Astrocyte of the hippocampus (primary cell): Measurements from ENCODE around the gene MYO9B.

ENCODE experiments used
- DNase-seq: peaks from one replicate; pipeline ENCODE4 v3.0.0; 2011; ENCODE audit warnings: low read depth, low spot score

Gene MYO9B, protein sequence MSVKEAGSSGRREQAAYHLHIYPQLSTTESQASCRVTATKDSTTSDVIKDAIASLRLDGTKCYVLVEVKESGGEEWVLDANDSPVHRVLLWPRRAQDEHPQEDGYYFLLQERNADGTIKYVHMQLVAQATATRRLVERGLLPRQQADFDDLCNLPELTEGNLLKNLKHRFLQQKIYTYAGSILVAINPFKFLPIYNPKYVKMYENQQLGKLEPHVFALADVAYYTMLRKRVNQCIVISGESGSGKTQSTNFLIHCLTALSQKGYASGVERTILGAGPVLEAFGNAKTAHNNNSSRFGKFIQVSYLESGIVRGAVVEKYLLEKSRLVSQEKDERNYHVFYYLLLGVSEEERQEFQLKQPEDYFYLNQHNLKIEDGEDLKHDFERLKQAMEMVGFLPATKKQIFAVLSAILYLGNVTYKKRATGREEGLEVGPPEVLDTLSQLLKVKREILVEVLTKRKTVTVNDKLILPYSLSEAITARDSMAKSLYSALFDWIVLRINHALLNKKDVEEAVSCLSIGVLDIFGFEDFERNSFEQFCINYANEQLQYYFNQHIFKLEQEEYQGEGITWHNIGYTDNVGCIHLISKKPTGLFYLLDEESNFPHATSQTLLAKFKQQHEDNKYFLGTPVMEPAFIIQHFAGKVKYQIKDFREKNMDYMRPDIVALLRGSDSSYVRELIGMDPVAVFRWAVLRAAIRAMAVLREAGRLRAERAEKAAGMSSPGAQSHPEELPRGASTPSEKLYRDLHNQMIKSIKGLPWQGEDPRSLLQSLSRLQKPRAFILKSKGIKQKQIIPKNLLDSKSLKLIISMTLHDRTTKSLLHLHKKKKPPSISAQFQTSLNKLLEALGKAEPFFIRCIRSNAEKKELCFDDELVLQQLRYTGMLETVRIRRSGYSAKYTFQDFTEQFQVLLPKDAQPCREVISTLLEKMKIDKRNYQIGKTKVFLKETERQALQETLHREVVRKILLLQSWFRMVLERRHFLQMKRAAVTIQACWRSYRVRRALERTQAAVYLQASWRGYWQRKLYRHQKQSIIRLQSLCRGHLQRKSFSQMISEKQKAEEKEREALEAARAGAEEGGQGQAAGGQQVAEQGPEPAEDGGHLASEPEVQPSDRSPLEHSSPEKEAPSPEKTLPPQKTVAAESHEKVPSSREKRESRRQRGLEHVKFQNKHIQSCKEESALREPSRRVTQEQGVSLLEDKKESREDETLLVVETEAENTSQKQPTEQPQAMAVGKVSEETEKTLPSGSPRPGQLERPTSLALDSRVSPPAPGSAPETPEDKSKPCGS (N-terminal part only)

DNA sequence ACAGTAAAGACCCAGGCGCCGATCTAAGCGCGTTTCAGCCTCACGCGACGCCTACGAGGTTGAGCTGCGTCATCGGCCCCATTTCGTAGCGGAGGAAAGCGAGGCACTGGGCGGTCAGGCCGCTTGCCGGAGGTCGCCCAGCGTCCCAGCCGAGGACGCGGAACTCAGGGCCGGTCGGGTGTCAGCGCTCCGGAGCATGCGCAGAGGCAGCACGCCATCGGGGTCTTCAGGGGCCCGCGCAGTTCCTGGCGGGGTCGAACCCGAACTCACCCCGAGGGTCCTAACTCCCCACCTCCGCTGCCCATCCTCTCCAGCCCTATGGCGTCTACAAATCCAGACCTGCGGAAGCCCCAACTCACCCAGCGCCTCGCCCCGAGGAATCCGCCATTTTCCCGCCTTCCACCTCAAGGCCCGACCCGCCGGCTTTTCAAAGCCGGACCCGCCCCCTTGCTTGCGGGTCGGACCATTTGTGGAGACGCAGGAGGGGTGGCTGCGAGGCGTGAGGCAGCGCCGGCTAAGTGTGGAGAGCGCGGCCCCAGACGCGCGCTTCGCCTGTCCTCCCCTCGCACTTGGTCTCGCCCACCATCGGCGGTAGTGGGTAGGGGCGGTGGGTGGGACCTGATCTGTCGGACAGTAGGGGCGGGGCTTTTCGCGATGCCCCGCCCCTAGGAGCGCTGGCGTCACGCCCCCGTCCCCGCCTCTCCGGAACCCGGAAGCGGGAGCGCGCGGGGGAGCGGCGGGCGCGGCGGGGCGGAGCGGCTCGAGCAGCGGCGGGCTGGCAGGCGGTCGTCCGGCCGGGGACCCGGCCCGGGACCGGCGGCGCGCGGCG lies at the start of gene MYO9B, which contains the start of gene HAUS8:
Gene MYO9B, plus strand, starts transcription at position 743 of the 829 bp plus-strand sequence. CDS start 25,941 bp downstream, outside the sequence.
Gene HAUS8, minus strand, starts transcription at position 418 of the 829 bp plus-strand sequence. Its CDS starts 30 bp downstream, at position 388.
- DNase-seq: peak; percentile 100

GRCh38 chr19:17025991-17026658 lies 49.5 kb upstream of the MYO9B start:
- DNase-seq: peak; percentile 16

DNA sequence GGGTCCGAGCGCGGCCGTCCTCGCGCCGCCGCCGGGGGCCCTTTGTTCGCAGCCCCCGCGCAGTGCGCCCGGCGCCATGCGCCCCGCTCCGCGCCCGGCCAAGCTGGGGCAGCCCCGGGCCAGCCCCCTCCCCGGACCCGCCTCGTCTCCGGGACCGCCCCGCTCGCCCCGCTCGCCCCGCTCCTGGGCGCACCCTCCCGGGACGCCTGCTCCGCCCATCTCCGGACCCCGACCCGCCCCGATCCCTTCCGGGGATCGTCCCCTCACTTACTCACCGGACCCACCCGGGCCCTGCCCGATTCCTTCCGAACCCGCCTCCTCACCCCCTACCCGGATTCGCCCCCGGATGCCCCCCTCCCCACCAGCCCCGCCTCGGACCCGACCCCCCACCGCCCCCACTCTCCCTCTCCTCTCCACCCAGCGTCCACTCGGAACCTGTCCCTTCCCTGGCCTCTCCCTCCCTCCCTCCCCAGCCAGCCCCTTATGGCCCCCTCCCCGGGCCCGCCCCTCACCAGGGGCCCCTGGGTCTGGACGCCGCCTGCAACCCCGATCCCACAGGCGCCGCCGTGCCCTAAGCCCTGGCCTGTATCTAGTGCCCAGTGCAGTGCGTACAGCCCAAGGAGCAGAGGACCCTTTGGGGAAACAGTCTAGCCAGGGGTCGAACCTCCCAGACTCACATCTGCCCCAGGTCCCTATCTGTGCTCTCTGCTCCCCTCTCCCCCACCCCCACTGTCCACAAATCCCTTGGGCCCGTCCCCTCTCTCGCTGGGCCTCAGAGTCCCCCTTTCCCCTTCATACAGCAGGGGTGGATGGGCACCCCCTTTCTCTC lies 48.7 kb upstream of the MYO9B start, which contains the start of gene CPAMD8:
Gene CPAMD8, minus strand, starts transcription at position 105 of the 829 bp plus-strand sequence. CDS start 168 bp downstream, outside the sequence.
- no peak for DNase-seq

DNA sequence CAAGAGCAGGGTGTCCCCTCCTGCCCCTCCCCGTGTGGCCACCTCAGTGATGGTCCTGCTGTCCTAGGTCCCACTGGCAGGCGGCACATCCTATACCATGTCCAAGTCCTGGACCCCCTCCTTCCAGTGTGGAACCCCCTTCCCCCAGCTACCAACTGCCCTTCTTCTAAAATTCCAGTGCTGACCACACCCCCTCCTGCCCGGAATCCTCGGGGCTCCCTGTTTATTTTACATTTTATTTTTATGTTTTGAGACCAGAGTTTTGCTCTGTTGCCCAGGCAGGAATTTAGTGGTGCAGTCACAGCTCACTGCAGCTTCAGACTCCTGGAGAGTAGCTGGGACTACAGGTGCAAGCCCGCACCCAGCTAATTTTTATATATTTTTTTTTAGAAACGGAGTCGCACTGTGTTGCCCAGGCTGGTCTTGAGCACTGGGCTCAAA lies 48.0 kb upstream of the MYO9B start:
- DNase-seq: no peak

DNA sequence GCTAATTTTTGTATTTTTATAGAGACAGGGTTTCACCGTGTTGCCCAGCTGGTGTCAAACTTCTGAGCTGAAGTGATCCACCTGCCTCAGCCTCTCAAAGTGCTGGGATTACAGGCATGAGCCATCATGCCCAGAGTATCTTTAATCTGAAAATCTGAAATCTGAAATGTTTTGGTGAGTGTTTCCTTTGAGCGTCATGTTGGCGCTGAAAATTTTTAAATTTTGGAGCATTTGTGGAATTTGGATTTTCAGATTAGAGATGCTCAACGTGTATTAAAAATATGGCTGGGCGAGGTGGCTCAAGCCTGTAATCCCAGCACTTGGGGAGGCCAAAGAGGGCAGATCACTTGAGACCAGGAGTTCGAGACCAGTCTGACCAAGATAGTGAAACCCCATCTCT lies 43.8 kb upstream of the MYO9B start:
- DNase-seq: no peak

GRCh38 chr19:17035842-17036424 lies 39.6 kb upstream of the MYO9B start:
- no peak for DNase-seq

GRCh38 chr19:17036640-17037039 lies 38.9 kb upstream of the MYO9B start:
- no peak for DNase-seq

DNA sequence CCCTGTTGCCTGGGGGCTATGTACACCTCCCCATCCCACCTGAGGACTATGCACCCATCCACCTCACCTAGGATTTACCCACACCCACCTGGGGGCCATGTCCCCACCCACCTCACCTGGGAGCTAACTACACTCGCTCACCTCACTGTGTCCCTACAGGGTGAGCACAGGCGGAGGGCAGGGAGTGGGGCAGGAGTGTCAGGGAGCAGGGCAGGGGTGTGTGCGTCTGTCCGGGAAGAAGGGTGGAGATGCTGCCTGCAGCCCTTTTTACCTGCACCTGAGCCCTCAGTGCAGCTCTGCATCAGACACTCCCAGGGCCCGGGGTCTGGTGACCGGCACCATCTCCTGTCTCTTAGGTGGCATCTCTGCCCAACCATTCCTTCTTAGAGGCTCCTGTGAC lies 38.4 kb upstream of the MYO9B start:
- no peak for DNase-seq

DNA sequence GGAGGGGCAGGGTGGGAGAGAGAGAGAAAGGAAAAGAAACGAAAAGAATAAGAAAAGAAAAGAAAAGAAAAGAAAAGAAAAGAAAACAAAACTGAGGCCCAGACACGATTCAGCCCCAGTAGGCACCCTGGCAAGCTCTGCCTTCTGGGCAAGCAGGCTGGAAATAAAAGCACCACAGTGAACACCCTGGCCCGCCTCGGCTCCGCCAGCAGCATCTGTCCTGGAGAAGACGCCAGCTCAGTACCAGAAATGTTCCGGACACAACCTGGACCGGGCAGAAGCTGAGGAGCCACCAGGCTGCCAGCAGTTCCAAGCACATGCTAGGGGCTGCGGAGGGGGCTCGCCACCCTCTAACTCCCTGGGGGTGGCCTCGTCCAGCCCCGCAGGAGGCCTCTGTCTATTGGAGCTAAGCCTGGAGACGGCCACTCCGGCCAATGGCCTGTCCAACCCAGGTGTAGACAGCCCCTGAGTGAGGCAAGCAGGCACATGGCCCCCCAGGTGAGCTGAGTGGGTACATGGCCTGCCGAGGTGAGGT lies 37.5 kb upstream of the MYO9B start:
- no peak for DNase-seq

GRCh38 chr19:17041976-17042375 lies 33.6 kb upstream of the MYO9B start:
- no peak for DNase-seq

DNA sequence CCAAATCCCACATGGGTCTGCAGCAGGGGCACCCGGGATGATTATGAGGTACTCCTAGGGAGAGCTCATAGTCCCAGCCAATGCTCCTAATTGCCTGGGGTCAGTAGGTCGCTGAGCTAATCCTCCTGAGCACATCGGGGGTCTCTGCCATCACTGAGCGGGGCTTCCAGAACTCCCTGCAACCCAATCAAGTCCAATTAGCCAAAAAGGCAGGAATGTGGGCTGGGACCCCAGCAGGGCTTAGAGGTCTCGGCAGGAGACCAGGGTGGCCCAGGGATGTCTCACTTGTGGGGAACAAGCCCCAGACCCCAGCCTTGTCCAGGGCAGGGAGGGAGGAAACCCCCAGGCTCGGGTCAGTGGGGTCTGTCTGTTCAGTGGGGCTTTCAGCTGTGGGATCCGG lies 31.8 kb upstream of the MYO9B start:
- DNase-seq: no peak

GRCh38 chr19:17045907-17046502 lies 29.6 kb upstream of the MYO9B start:
- no peak for DNase-seq

DNA sequence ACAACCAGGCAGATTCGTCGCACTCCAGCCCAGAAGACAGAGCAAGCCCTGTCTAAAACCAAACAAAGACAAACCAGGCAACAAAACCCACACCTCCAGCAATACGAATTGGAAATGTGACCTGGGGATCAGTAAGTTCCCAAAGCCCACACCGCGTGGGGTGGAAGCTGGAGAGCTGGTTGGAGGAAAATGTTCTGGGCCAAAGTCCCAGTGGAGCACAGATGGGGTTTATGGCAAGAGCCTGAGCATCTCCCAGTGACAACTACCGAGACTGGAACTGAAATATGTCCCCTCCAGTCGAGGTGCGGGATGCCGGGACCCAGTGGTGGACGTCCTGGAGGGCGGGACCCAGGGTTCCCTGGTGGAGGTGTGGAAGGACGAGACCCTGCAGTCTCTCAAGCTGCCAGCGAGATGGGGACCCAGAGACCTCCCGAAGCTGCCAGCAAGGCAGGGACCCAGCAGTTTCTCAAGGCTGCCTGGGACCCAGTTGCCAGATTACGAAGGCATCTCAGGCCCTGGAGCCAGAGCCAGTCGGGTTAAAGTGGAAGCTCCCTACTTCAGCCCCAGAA lies 26.6 kb upstream of the MYO9B start:
- DNase-seq: no peak

- DNase-seq: peak; percentile 64
Measured at GRCh38 chr19:17049711-17050280, 25.8 kb upstream of the MYO9B start.

GRCh38 chr19:17052439-17052838 lies 23.1 kb upstream of the MYO9B start:
- DNase-seq: peak; percentile 73

GRCh38 chr19:17054746-17055145 lies 20.8 kb upstream of the MYO9B start:
- no peak for DNase-seq

GRCh38 chr19:17055636-17056035 lies 19.9 kb upstream of the MYO9B start:
- no peak for DNase-seq
